Stimulated activated memory B cell treated with anti-CD40 and anti-IgM and Interleukin-4, amounts not matched to agents 10 μg/mL and 1 μg/mL and 100 μg/mL, for 72 hours (primary cell): Measurements from ENCODE around the gene DHRS4.
"Not testable (repeated sequence)": the region's sequence is repeated elsewhere in the genome, so short reads cannot be mapped to it uniquely, and the experiment has no call there.

Source experiments
- ATAC-seq: fragments of 150-1000 bp; cut with Tn5 transposase; 2 replicates; pipeline ENCODE4 v1.10.0; 2021
- H3K27ac Mint-ChIP-seq: one replicate; pipeline ENCODE4 v1.8.0; 2022; ENCODE audit warnings: mild to moderate bottlenecking, mixed read lengths
- H3K27me3 Mint-ChIP-seq: one replicate; pipeline ENCODE4 v1.8.0; 2022; ENCODE audit warnings: mixed read lengths
- H3K36me3 Mint-ChIP-seq: one replicate; pipeline ENCODE4 v1.8.0; 2022; ENCODE audit warnings: mixed read lengths
- H3K4me1 Mint-ChIP-seq: one replicate; pipeline ENCODE4 v1.8.0; 2022; ENCODE audit warnings: mixed read lengths
- H3K4me3 Mint-ChIP-seq: one replicate; pipeline ENCODE4 v1.8.0; 2022; ENCODE audit warnings: mild to moderate bottlenecking, moderate library complexity, mixed read lengths
- H3K9me3 Mint-ChIP-seq: one replicate; pipeline ENCODE4 v1.8.0; 2022; ENCODE audit warnings: mixed read lengths

Gene DHRS4

GRCh38 chr14:23933742-23934128 is 19.8 kb upstream of the DHRS4 start:
- Mint-ChIP-seq H3K4me1 (no peaks in the 10 kb centered on the region), H3K4me3 (no peak overlapping the region), H3K27ac (no peak overlapping the region), H3K27me3 (no peaks in the 10 kb centered on the region), H3K9me3 (no peaks in the 10 kb centered on the region), H3K36me3 (no peaks in the 10 kb centered on the region)
- ATAC-seq, result no peak

- H3K36me3 Mint-ChIP-seq, result peaks cover 10% of the 10 kb centered on the region
- H3K4me3 Mint-ChIP-seq, result no peak overlapping the region
- no peaks in the 10 kb centered on the region for H3K27me3 Mint-ChIP-seq
- no peak overlapping the region for H3K27ac Mint-ChIP-seq
- H3K9me3 Mint-ChIP-seq, result no peaks in the 10 kb centered on the region
- no peak for ATAC-seq
- H3K4me1 Mint-ChIP-seq, result peaks cover 9% of the 10 kb centered on the region
Measured at GRCh38 chr14:23935158-23935557, 18.4 kb upstream of the DHRS4 start.

GRCh38 chr14:23936084-23936829 is 17.3 kb upstream of the DHRS4 start:
- Mint-ChIP-seq H3K4me1 (peaks cover 17% of the 10 kb centered on the region), H3K27ac (no peak overlapping the region), H3K9me3 (no peaks in the 10 kb centered on the region), H3K27me3 (no peaks in the 10 kb centered on the region), H3K36me3 (peaks cover 21% of the 10 kb centered on the region), H3K4me3 (no peak overlapping the region)
- no peak for ATAC-seq

- Mint-ChIP-seq H3K36me3 (peaks cover 22% of the 10 kb centered on the region), H3K9me3 (no peaks in the 10 kb centered on the region), H3K4me3 (no peak overlapping the region), H3K27ac (no peak overlapping the region), H3K27me3 (no peaks in the 10 kb centered on the region), H3K4me1 (peaks cover 17% of the 10 kb centered on the region)
- ATAC-seq, result no peak
Measured at GRCh38 chr14:23937203-23937602, 16.4 kb upstream of the DHRS4 start.

GRCh38 chr14:23938823-23939222 is 14.7 kb upstream of the DHRS4 start:
- Mint-ChIP-seq H3K4me3 (no peak overlapping the region), H3K36me3 (peaks cover 26% of the 10 kb centered on the region), H3K27ac (no peak overlapping the region), H3K9me3 (no peaks in the 10 kb centered on the region), H3K27me3 (no peaks in the 10 kb centered on the region), H3K4me1 (peaks cover 17% of the 10 kb centered on the region)
- ATAC-seq, result no peak

GRCh38 chr14:23939607-23940326 is 13.8 kb upstream of the DHRS4 start:
- H3K4me1 Mint-ChIP-seq, result peaks cover 17% of the 10 kb centered on the region
- no peaks in the 10 kb centered on the region for H3K27me3 Mint-ChIP-seq
- no peak for ATAC-seq
- H3K4me3 Mint-ChIP-seq, result no peak overlapping the region
- H3K9me3 Mint-ChIP-seq, result no peaks in the 10 kb centered on the region
- no peak overlapping the region for H3K27ac Mint-ChIP-seq
- peaks cover 26% of the 10 kb centered on the region for H3K36me3 Mint-ChIP-seq

- H3K4me1 Mint-ChIP-seq, result peaks cover 27% of the 10 kb centered on the region
- no peak for ATAC-seq
- no peaks in the 10 kb centered on the region for H3K9me3 Mint-ChIP-seq
- H3K27me3 Mint-ChIP-seq, result no peaks in the 10 kb centered on the region
- H3K4me3 Mint-ChIP-seq, result no peak overlapping the region
- no peak overlapping the region for H3K27ac Mint-ChIP-seq
- peaks cover 26% of the 10 kb centered on the region for H3K36me3 Mint-ChIP-seq
Measured at GRCh38 chr14:23941230-23941629, 12.3 kb upstream of the DHRS4 start.

- Mint-ChIP-seq H3K4me1 (peaks cover 31% of the 10 kb centered on the region), H3K27ac (no peak overlapping the region), H3K36me3 (peaks cover 26% of the 10 kb centered on the region), H3K27me3 (no peaks in the 10 kb centered on the region), H3K4me3 (no peak overlapping the region), H3K9me3 (no peaks in the 10 kb centered on the region)
- ATAC-seq, result no peak
Measured at GRCh38 chr14:23941669-23942068, 11.9 kb upstream of the DHRS4 start.

- ATAC-seq, result no peak
- Mint-ChIP-seq H3K27me3 (no peaks in the 10 kb centered on the region), H3K27ac (no peak overlapping the region), H3K36me3 (peaks cover 26% of the 10 kb centered on the region), H3K9me3 (no peaks in the 10 kb centered on the region), H3K4me1 (peaks cover 37% of the 10 kb centered on the region), H3K4me3 (no peak overlapping the region)
Measured at GRCh38 chr14:23942587-23942986, 11.0 kb upstream of the DHRS4 start.

GRCh38 chr14:23949069-23949468 is 4.5 kb upstream of the DHRS4 start:
- not testable (repeated sequence) for H3K27ac Mint-ChIP-seq, ATAC-seq, H3K36me3 Mint-ChIP-seq, H3K27me3 Mint-ChIP-seq, H3K4me3 Mint-ChIP-seq, H3K9me3 Mint-ChIP-seq
- peaks cover 52% of the 10 kb centered on the region for H3K4me1 Mint-ChIP-seq

GRCh38 chr14:23950411-23951135 is 3.0 kb upstream of the DHRS4 start:
- no peaks in the 10 kb centered on the region for H3K9me3 Mint-ChIP-seq
- H3K36me3 Mint-ChIP-seq, result peaks cover 6% of the 10 kb centered on the region
- no peak overlapping the region for H3K27ac Mint-ChIP-seq
- H3K27me3 Mint-ChIP-seq, result no peaks in the 10 kb centered on the region
- H3K4me3 Mint-ChIP-seq, result no peak overlapping the region
- H3K4me1 Mint-ChIP-seq, result peaks cover 58% of the 10 kb centered on the region
- ATAC-seq, result no peak

GRCh38 chr14:23951136-23951466 is 2.5 kb upstream of the DHRS4 start:
- Mint-ChIP-seq H3K36me3 (peaks cover 12% of the 10 kb centered on the region), H3K4me1 (peaks cover 53% of the 10 kb centered on the region)
- ATAC-seq, H3K9me3 Mint-ChIP-seq, H3K27me3 Mint-ChIP-seq, H3K27ac Mint-ChIP-seq, H3K4me3 Mint-ChIP-seq: not testable (repeated sequence)

GRCh38 chr14:23951590-23952201 is 1.9 kb upstream of the DHRS4 start:
- Mint-ChIP-seq H3K4me3 (no peak overlapping the region), H3K27ac (no peak overlapping the region), H3K4me1 (peaks cover 47% of the 10 kb centered on the region), H3K9me3 (no peaks in the 10 kb centered on the region), H3K27me3 (no peaks in the 10 kb centered on the region), H3K36me3 (peaks cover 18% of the 10 kb centered on the region)
- no peak for ATAC-seq

GRCh38 chr14:23953116-23953463 is 480 bp upstream of the DHRS4 start:
- Mint-ChIP-seq H3K36me3 (peaks cover 21% of the 10 kb centered on the region), H3K27ac (peak overlapping the region; percentile 79), H3K4me1 (peaks cover 36% of the 10 kb centered on the region), H3K4me3 (peak overlapping the region; percentile 91)
- not testable (repeated sequence) for H3K27me3 Mint-ChIP-seq, H3K9me3 Mint-ChIP-seq, ATAC-seq

GRCh38 chr14:23954279-23954614 is 677 bp downstream of the DHRS4 start:
- H3K27me3 Mint-ChIP-seq, H3K9me3 Mint-ChIP-seq: not testable (repeated sequence)
- Mint-ChIP-seq H3K27ac (peak overlapping the region; percentile 79), H3K4me3 (peak overlapping the region; percentile 91), H3K36me3 (peaks cover 27% of the 10 kb centered on the region), H3K4me1 (peaks cover 31% of the 10 kb centered on the region)
- peak; percentile 24 for ATAC-seq
